AG04449 (cell line): ENCODE results near the gene IL18.

Experiments used
- CTCF ChIA-PET: fragments of 350-600 bp; formaldehyde crosslinking; extraction: SDS; loops from one replicate; lab custom pipeline; 2021; ENCODE audit warnings: antibody characterized with exemption; lab: Yijun Ruan, JAX
- POLR2A ChIA-PET: fragments of 400-600, 350-600 bp; formaldehyde crosslinking; extraction: SDS; loops from one replicate; lab custom pipeline; 2020; ENCODE audit warnings: antibody characterized with exemption, inconsistent platforms; lab: Yijun Ruan, JAX
- DNase-seq: peaks from one replicate; pipeline ENCODE4 v3.0.0-alpha.2; 2010; ENCODE audit warnings: low read depth, low spot score
- H3K4me3 ChIP-seq: 2 replicates; pipeline ENCODE4 v1.5.1; 2011; ENCODE audit warnings: low read depth, mild to moderate bottlenecking, control low read depth, low read length
- CTCF ChIP-seq: IDR thresholded peaks from one replicate; pipeline ENCODE4 v1.5.1; 2011; ENCODE audit warnings: mild to moderate bottlenecking, moderate library complexity, low read length, control low read depth, inconsistent platforms; ENCODE audit not compliant: insufficient read depth; ENCODE audit errors: missing control alignments

Gene IL18

GRCh38 chr11:112118176-112118575, 45.7 kb downstream of the IL18 start:
- H3K4me3 ChIP-seq, result no peak overlapping the region
- TF ChIP-seq CTCF, result no peak
- ChIA-PET POLR2A (no interaction called here), CTCF (interaction anchor here (1.0 to 11.8 kb wide), 3 partner anchors 18 to 163 kb away, joined by 5 to 138 read pairs (median 125); partner anchors contain the start of gene BCO2)
- DNase-seq, result no peak

- no peak for TF ChIP-seq CTCF
- H3K4me3 ChIP-seq, result no peak overlapping the region
- ChIA-PET POLR2A (no interaction called here), CTCF (interaction anchor here (1.0 to 11.8 kb wide), 8 partner anchors 15 to 166 kb away, joined by 3 to 138 read pairs (median 44); partner anchors contain the start of gene BCO2)
- no peak for DNase-seq
These were observed 48.5 kb downstream of the IL18 start for GRCh38 chr11:112115386-112115785.

GRCh38 chr11:112114460-112114859, 49.4 kb downstream of the IL18 start:
- ChIA-PET CTCF (interaction anchor here (0.8 to 11.8 kb wide), 25 partner anchors 8 to 189 kb away, joined by 3 to 138 read pairs (median 11); partner anchors contain the start of genes BCO2, IL18, PTS and SDHD), POLR2A (interaction anchor here (0.6 kb wide), 1 partner anchor 144 kb away, joined by 3 read pairs; no protein-coding TSS in a partner anchor)
- no peak for DNase-seq
- no peak for TF ChIP-seq CTCF
- H3K4me3 ChIP-seq, result no peak overlapping the region

- TF ChIP-seq CTCF, result peak; percentile 62
- CTCF ChIA-PET, result interaction anchor here (0.6 to 11.8 kb wide), 35 partner anchors 9 to 418 kb away, joined by 3 to 138 read pairs (median 5); partner anchors contain the start of genes BCO2, IL18, PTS and SDHD
- DNase-seq, result no peak
- no peak overlapping the region for H3K4me3 ChIP-seq
- POLR2A ChIA-PET, result interaction anchor here (0.6 kb wide), 1 partner anchor 145 kb away, joined by 3 read pairs; no protein-coding TSS in a partner anchor
These were observed 50.1 kb downstream of the IL18 start for GRCh38 chr11:112113539-112114457.

GRCh38 chr11:112106070-112106469, 57.8 kb downstream of the IL18 start:
- ChIA-PET POLR2A (no interaction called here), CTCF (interaction anchor here (0.9 to 12.2 kb wide), 4 partner anchors 10 to 174 kb away, joined by 4 to 138 read pairs (median 6); partner anchors contain the start of gene BCO2)
- H3K4me3 ChIP-seq, result no peak overlapping the region
- TF ChIP-seq CTCF, result no peak
- no peak for DNase-seq

- ChIA-PET CTCF (interaction anchor here (0.8 to 12.2 kb wide), 3 partner anchors 12 to 226 kb away, joined by 3 to 138 read pairs (median 4); no protein-coding TSS in a partner anchor), POLR2A (no interaction called here)
- H3K4me3 ChIP-seq, result no peak overlapping the region
- no peak for TF ChIP-seq CTCF
- no peak for DNase-seq
These were observed 60.4 kb downstream of the IL18 start for GRCh38 chr11:112103446-112103845.
